OCI-M2 (cell line): ENCODE data around the gene UFSP2.
A peak's percentile ranks its signal among the peaks of the same experiment; 100 is the strongest.

Source experiments
- DNase-seq: peaks from one replicate; lab custom pipeline; 2025; ENCODE audit not compliant: unreplicated experiment; lab: John Stamatoyannopoulos, UW

UFSP2 gene

GRCh38 chr4:185425647-185426352 lies at the start of gene UFSP2:
Gene UFSP2 (minus strand): TSS chr4:185425964. CDS start chr4:185425868, 96 bp downstream.
- peak; percentile 56 for DNase-seq

- no peak for DNase-seq
These were observed 47.5 kb upstream of the UFSP2 start for GRCh38 chr4:185473247-185473646.

- no peak for DNase-seq
These were observed 46.4 kb upstream of the UFSP2 start for GRCh38 chr4:185472103-185472542.

GRCh38 chr4:185471235-185472102 lies 45.7 kb upstream of the UFSP2 start, which contains the start of gene CCDC110:
Gene CCDC110 (minus strand): TSS chr4:185471733. CDS start chr4:185471683, 50 bp downstream.
- peak; percentile 11 for DNase-seq

GRCh38 chr4:185470501-185471195 lies 44.9 kb upstream of the UFSP2 start:
- DNase-seq: no peak

GRCh38 chr4:185469580-185470154 lies 43.9 kb upstream of the UFSP2 start:
- no peak for DNase-seq

- DNase-seq: no peak
These were observed 43.2 kb upstream of the UFSP2 start for GRCh38 chr4:185468999-185469398.

GRCh38 chr4:185467991-185468390 lies 42.2 kb upstream of the UFSP2 start:
- no peak for DNase-seq

- no peak for DNase-seq
These were observed 41.3 kb upstream of the UFSP2 start for GRCh38 chr4:185467101-185467500.

GRCh38 chr4:185465707-185466106 lies 39.9 kb upstream of the UFSP2 start:
- no peak for DNase-seq

GRCh38 chr4:185464887-185465286 lies 39.1 kb upstream of the UFSP2 start:
- DNase-seq: no peak

- DNase-seq: no peak
These were observed 38.4 kb upstream of the UFSP2 start for GRCh38 chr4:185464183-185464582.

- DNase-seq: no peak
These were observed 37.8 kb upstream of the UFSP2 start for GRCh38 chr4:185463541-185463940.

- no peak for DNase-seq
These were observed 35.8 kb upstream of the UFSP2 start for GRCh38 chr4:185461565-185461964.

GRCh38 chr4:185457136-185457535 lies 31.4 kb upstream of the UFSP2 start:
- no peak for DNase-seq

GRCh38 chr4:185456131-185456530 lies 30.4 kb upstream of the UFSP2 start:
- DNase-seq: no peak

- DNase-seq: no peak
These were observed 19.4 kb upstream of the UFSP2 start for GRCh38 chr4:185445209-185445608.

- DNase-seq: no peak
These were observed 15.7 kb upstream of the UFSP2 start for GRCh38 chr4:185441479-185441878.

GRCh38 chr4:185437809-185438208 lies 12.0 kb upstream of the UFSP2 start:
- no peak for DNase-seq

GRCh38 chr4:185435466-185435865 lies 9.7 kb upstream of the UFSP2 start:
- DNase-seq: no peak

GRCh38 chr4:185429660-185430059 lies 3.9 kb upstream of the UFSP2 start:
- DNase-seq: no peak
